Measurements from ENCODE around the gene TFDP2. TPM values are rescaled to one million over a fixed set of nuclear protein-coding genes. Genes with fewer than 3 reads are reported as not detected.

The TFDP2 gene
- total RNA-seq, 1 experiment from 2014 or later: 48.2 TPM

DNA sequence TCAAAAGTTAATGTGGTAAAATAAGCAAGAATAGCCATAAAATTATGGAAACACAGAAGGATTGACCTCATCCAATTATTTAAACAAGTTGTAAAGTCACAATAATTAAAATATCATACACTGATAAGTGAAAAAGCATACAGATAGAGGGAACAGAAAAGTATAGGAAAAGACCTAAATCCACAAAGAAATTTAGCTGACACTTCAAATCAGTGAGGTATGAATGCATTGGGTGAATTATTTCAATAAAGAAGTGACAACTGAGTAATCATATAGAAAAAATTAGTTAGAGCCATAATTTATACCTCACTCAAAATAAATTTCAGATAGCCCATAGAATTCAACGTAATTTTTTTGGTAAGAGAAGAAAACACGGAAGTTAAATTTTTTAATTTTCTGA, 25.1 kb downstream of the TFDP2 start:
- no peaks in the 10 kb centered on the region for H3F3A ChIP-seq (ENCODE audit: insufficient read depth, low read depth)
- no peaks in the 10 kb centered on the region for H3K79me2 ChIP-seq (ENCODE audit: low read depth)
- no peaks in the 10 kb centered on the region for H3K27me3 ChIP-seq (ENCODE audit: insufficient read depth, low read depth)
- H3K36me3 ChIP-seq (ENCODE audit: low read depth): no peaks in the 10 kb centered on the region
- DNase-seq: no peak
- TF ChIP-seq EZH2 (IDR thresholded peaks at IDR 0.05; ENCODE audit: low read depth): no peak
- TF ChIP-seq, protein P1, sequence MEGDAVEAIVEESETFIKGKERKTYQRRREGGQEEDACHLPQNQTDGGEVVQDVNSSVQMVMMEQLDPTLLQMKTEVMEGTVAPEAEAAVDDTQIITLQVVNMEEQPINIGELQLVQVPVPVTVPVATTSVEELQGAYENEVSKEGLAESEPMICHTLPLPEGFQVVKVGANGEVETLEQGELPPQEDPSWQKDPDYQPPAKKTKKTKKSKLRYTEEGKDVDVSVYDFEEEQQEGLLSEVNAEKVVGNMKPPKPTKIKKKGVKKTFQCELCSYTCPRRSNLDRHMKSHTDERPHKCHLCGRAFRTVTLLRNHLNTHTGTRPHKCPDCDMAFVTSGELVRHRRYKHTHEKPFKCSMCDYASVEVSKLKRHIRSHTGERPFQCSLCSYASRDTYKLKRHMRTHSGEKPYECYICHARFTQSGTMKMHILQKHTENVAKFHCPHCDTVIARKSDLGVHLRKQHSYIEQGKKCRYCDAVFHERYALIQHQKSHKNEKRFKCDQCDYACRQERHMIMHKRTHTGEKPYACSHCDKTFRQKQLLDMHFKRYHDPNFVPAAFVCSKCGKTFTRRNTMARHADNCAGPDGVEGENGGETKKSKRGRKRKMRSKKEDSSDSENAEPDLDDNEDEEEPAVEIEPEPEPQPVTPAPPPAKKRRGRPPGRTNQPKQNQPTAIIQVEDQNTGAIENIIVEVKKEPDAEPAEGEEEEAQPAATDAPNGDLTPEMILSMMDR (conservative IDR thresholded peaks at IDR 0.05): no peak
- H3K4me1 ChIP-seq (replicated peaks; ENCODE audit: insufficient read depth): peaks cover 2% of the 10 kb centered on the region; the same call in 1 of the 2 replicates
- ChIA-PET CTCF (no interaction called here), POLR2A (ENCODE audit: unreplicated experiment) (no interaction called here)
- no TSS peak for BruUV-seq (replicated peaks)
- H3K4me2 ChIP-seq: no peak overlapping the region
- H4K20me1 ChIP-seq (ENCODE audit: insufficient read depth): no peaks in the 10 kb centered on the region
- H3K4me3 ChIP-seq: no peak overlapping the region
- H2AFZ ChIP-seq: no peak overlapping the region
- intact Hi-C loops (cut with micrococcal nuclease; ENCODE audit: unreplicated experiment): loop anchor here (10.0 kb wide), 2 partner anchors 321 to 389 kb away; partner anchors contain the start of genes RNF7 and XRN1
- no peaks in the 10 kb centered on the region for H3K9me2 ChIP-seq (ENCODE audit: insufficient read depth)
- no peaks in the 10 kb centered on the region for H3K9me3 ChIP-seq (ENCODE audit: insufficient read depth, low read depth)
- H3K27ac ChIP-seq: no peak overlapping the region

DNA sequence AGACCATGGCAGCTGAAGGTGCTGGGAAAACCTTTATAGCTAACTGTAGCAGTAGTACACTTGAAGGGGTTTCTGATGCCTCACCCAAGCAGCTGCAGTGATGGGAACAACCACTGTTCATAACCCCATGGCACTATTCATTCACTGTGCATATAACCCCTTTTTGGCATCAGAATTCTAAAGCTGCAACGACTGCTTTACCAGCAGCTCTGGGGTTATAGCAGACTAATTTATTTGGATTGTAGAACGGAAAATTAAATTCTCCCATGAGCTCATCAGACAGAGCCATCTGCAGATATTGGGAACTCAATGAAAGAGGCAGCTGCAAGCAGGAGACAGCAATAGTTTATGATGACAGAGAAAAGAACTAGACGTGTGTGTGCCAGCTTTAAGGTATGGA, 28.6 kb downstream of the TFDP2 start:
- ChIA-PET POLR2A (ENCODE audit: unreplicated experiment) (interaction anchor here (0.6 kb wide), 2 partner anchors 106 to 173 kb away, joined by 3 to 4 read pairs; no protein-coding TSS in a partner anchor), CTCF (interaction anchor here (0.6 kb wide), 1 partner anchor 188 kb away, joined by 3 read pairs; no protein-coding TSS in a partner anchor)

DNA sequence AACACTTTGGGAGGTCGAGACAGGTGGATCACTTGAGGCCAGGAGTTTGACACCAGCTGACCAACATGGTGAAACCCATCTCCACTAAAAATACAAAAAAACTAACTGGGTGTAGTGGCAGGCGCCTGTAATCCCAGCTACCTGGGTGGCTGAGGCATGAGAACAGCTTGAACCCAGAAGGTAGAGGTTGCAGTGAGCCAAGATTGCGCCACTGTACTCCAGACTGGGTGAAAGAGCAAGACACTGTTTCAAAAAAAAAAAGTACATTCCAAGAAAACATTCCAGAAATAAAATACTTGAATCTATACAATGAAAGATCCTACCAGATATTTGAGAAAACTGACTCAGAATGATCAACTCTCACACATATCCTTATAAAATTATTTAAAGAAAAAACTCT, 30.4 kb downstream of the TFDP2 start:
- Histone ChIP-seq H3K9me2 (ENCODE audit: insufficient read depth) (no peaks in the 10 kb centered on the region), H3K4me3 (no peak overlapping the region), H3K4me1 (replicated peaks; ENCODE audit: insufficient read depth) (peaks cover 23% of the 10 kb centered on the region), H3F3A (ENCODE audit: insufficient read depth, low read depth) (peaks cover 19% of the 10 kb centered on the region; the same call in 1 of the 2 replicates), H4K20me1 (ENCODE audit: insufficient read depth) (no peaks in the 10 kb centered on the region), H3K79me2 (ENCODE audit: low read depth) (no peaks in the 10 kb centered on the region), H2AFZ (no peak overlapping the region), H3K36me3 (ENCODE audit: low read depth) (no peaks in the 10 kb centered on the region), H3K4me2 (no peak overlapping the region), H3K27me3 (ENCODE audit: insufficient read depth, low read depth) (no peaks in the 10 kb centered on the region), H3K9me3 (ENCODE audit: insufficient read depth, low read depth) (no peaks in the 10 kb centered on the region), H3K27ac (no peak overlapping the region)
- no TSS peak for BruUV-seq (replicated peaks)
- ChIA-PET POLR2A (ENCODE audit: unreplicated experiment) (no interaction called here), CTCF (no interaction called here)
- no peak for TF ChIP-seq EZH2 (IDR thresholded peaks at IDR 0.05; ENCODE audit: low read depth)
- TF ChIP-seq, protein P1 (conservative IDR thresholded peaks at IDR 0.05): no peak
- DNase-seq: no peak
- intact Hi-C loops (cut with micrococcal nuclease; ENCODE audit: unreplicated experiment): loop anchor here (5.0 kb wide), 1 partner anchor 108 kb away; the partner anchor contains the start of gene GK5

More for the DNA sequence above, 28.6 kb downstream of the TFDP2 start:
- Histone ChIP-seq H2AFZ (no peak overlapping the region), H3K4me3 (no peak overlapping the region), H3K79me2 (ENCODE audit: low read depth) (no peaks in the 10 kb centered on the region), H3K9me3 (ENCODE audit: insufficient read depth, low read depth) (no peaks in the 10 kb centered on the region), H3F3A (ENCODE audit: insufficient read depth, low read depth) (peaks cover 19% of the 10 kb centered on the region; the same call in 1 of the 2 replicates), H3K27ac (no peak overlapping the region), H3K36me3 (ENCODE audit: low read depth) (no peaks in the 10 kb centered on the region), H3K27me3 (ENCODE audit: insufficient read depth, low read depth) (no peaks in the 10 kb centered on the region), H4K20me1 (ENCODE audit: insufficient read depth) (no peaks in the 10 kb centered on the region), H3K4me1 (replicated peaks; ENCODE audit: insufficient read depth) (peaks cover 23% of the 10 kb centered on the region), H3K9me2 (ENCODE audit: insufficient read depth) (no peaks in the 10 kb centered on the region), H3K4me2 (no peak overlapping the region)
- no peak for DNase-seq
- BruUV-seq (replicated peaks): no TSS peak
- no peak for TF ChIP-seq EZH2 (IDR thresholded peaks at IDR 0.05; ENCODE audit: low read depth)
- TF ChIP-seq, protein P1 (conservative IDR thresholded peaks at IDR 0.05): no peak
- intact Hi-C loops (cut with micrococcal nuclease; ENCODE audit: unreplicated experiment): loop anchor here (10.0 kb wide), 2 partner anchors 324 to 386 kb away; partner anchors contain the start of genes RNF7 and XRN1
